Keratinocyte (primary cell): ENCODE results near the gene PELI1.

Experiments used
- EZH2 ChIP-seq: IDR thresholded peaks from one replicate; pipeline ENCODE4 v1.6.1; 2012; ENCODE audit warnings: inconsistent platforms, mild to moderate bottlenecking, low read length, moderate library complexity
- TF ChIP-seq, protein P1 (sequence below), 3 experiments: IDR thresholded peaks in 1 of 3; conservative IDR thresholded peaks in 1 of 3; optimal IDR thresholded peaks in 1 of 3; 2 replicates in 2 of 3; 3 replicates in 1 of 3; pipeline versions ENCODE3 to v1.5.1; 2011; ENCODE audit warnings: low read length in 3 of 3, mild to moderate bottlenecking in 3 of 3, moderate library complexity in 2 of 3, control low read depth in 1 of 3, inconsistent platforms in 1 of 3; ENCODE audit not compliant: insufficient read depth in 2 of 3; ENCODE audit errors: extremely low read depth in 1 of 3

DNA sequence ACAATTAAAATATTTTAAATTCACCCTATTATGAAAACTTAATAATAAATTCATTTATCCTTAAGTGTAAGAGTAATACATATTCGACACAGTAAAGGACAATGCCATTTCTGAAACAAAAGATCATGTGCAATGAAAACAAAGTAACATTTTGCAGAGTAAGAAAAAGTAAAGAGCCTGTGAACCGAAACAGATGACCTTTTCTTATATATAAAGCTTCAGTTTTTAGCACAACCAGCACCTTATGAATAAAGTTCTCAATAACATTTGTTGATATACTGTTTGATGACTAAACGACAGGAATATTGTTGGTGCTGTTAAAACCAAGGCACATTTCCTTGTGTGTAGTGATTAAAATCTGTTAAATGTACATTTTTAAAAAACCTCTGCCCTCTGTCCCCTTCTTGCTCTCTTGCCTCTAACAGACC, 1.5 kb downstream of the PELI1 start:
- TF ChIP-seq, protein P1, sequence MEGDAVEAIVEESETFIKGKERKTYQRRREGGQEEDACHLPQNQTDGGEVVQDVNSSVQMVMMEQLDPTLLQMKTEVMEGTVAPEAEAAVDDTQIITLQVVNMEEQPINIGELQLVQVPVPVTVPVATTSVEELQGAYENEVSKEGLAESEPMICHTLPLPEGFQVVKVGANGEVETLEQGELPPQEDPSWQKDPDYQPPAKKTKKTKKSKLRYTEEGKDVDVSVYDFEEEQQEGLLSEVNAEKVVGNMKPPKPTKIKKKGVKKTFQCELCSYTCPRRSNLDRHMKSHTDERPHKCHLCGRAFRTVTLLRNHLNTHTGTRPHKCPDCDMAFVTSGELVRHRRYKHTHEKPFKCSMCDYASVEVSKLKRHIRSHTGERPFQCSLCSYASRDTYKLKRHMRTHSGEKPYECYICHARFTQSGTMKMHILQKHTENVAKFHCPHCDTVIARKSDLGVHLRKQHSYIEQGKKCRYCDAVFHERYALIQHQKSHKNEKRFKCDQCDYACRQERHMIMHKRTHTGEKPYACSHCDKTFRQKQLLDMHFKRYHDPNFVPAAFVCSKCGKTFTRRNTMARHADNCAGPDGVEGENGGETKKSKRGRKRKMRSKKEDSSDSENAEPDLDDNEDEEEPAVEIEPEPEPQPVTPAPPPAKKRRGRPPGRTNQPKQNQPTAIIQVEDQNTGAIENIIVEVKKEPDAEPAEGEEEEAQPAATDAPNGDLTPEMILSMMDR (optimal IDR thresholded peaks at IDR 0.05 in 1 of 3, IDR thresholded peaks at IDR 0.05 in 1 of 3, conservative IDR thresholded peaks at IDR 0.05 in 1 of 3; ENCODE audit: extremely low read depth in 1 of 3, insufficient read depth in 2 of 3, low read length in 3 of 3), result no peak
- TF ChIP-seq EZH2, result no peak
